Activated naive CD4-positive, alpha-beta T cell (primary cell): ENCODE measurements around the gene C16orf46.
"Not testable (repeated sequence)": the region's sequence is repeated elsewhere in the genome, so short reads cannot be mapped to it uniquely, and the experiment has no call there.

Source experiments
- DNase-seq, 4 experiments: peaks; one replicate each; lab custom pipeline; 2025; lab: John Stamatoyannopoulos, UW

C16orf46 gene, protein sequence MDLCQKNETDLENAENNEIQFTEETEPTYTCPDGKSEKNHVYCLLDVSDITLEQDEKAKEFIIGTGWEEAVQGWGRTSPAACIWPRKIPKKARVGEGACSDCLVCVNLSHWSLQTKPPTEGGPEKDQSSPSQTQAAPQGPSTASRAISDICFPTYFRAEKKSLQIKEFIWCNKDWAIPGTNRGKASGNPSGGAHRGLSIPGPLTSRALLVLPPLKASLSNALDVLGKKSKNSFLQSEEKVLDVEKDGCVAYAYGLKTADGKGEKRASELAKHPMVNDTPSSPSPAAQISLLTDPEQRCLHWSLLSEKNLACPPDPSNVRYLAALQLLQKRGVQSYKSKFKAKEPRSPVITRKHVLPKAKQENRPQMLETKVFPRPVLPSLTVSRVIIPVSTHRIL

DNA sequence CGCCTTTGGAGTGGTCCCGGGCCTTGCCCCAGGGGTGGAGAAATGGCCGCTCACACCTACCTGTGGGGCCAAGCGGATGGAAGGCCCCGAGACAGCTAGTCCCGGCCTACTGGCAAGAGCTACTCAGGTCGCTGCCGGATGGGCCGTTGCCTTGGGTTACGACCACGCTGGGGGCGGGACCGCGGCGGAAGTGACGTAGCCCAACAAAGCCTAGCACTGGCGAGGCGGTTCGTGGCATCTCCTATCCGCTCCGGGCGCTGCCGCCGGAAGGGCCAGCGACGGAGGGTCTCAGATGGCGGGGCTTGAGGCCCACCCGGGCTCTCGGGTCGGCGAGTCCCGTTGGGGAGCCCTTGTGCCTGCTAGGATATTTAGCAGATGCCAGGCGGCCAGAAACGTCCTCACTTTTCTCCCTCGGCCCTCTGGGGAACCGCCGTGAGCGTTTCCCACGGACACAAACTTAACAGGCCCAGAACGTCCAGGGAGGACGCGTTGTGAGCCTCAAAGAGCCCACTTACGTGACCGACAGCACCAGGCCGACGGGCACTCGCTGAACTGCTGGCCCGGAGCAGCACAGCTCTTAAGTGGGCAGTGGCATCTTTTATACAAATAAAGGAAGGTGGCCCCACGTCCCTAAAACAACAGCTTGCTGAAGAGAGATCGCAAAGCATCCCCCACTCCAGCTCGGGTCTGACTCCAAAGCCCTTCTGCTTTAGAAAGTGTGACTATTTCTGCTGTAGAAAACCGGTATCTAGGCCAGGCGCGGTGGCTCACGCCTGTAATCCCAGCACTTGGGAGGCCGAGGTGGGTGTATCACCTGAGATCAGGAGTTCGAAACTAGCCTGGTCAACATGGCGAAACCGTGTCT, at the start of gene C16orf46:
Gene C16orf46 (minus strand): TSS at position 163 of the 865 bp plus-strand sequence. CDS start 13,283 bp downstream, outside the sequence.
- DNase-seq: peak; percentile 90 to 97 (median 96)

DNA sequence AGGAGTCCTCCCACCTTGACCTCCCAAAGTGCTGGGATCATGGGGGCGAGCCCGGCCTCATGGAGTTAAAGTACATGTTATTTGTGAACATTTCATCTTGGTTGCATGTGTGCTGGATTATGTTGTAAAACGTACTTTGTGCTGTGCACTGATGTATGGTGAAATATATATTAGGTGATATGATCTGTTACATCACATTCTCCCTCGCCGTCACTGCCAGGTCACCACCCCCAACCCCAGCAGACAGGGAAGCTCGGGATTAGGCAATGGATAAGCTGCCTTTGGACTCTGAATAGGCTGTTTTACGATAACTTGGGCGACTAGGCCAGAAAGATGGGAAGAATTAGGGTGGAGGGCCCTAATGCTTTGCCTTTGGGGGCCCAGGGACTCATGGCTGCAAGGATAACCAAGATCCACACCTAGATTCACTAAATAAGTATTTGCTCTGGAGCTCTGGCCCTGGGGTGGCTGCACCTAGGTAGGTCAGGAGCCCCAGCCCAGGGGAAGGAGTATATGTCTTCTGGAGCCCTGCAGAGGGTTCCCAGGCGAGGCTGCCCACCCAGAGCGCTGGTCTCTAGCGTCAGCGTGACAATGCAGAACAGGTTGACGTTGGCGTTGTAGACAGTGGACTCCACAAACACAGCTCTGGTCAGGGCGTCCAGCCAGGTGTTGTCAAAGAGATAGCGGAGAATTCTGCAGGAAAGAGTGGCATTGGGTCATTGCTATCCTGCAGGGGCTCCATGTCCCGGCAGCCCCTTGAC, 46.2 kb upstream of the C16orf46 start:
- DNase-seq: no peak

DNA sequence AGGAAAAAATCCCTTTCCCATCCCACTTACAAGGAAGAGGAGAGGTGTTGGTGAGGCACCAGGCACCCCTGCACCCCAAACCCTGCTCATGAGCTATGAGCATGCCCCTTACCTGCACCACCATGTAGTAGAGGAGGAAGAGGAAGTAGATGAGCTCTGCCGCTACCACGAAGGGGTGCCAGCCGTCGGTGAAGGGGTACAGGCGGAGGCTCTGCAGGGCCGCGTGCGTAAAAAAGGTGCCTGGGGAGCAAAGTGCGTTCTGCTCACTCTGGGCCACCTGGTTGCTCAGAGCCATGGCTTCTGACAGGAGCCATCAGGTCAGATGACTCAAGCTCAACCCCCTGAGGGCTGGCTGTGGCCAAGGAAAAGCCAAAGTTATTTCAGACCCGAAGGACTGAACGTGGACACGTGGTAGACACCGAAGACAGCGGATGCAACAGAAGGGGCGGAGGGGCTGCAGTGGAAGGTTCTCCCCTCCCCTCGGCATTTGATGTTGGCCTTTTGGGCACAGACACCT, 44.5 kb upstream of the C16orf46 start:
- DNase-seq: no peak

DNA sequence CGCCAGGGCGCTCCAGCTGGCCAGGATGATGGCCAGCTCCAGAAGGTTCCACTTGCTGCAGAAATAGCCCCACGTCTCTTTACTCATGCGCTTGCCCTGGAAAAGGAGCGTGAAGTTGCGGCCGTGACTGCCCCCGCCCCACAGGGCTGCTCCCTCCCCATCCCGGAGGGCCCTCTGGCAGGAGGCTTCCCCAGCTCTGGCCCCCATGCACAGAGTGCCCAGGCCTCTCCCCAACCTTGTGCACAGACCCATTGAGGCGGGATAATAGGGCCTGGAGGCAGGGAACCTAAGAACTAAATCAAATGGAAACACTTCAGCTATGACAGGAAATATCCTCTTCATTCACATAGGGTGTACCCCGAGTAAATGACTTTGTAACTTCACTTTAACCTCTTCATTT, 40.4 kb upstream of the C16orf46 start:
- DNase-seq: no peak

DNA sequence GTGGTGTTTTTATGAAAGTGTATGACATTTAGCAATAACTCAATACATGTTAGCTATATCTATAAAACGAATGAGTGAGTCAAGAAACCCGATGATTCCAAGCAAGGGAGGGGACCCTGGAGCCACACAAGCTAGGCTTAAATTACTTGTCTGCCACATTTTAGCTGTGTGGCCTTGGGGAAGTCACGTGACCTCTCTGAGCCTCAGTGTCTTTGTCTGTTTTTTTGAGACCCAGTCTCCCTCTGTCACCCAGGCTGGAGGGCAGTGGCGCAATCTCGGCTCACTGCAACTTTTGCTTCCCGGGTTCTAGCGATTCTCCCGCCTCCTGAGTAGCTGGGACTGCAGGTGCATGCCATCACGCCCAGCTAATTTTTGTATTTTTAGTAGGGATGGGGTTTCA, 39.2 kb upstream of the C16orf46 start:
- no peak for DNase-seq

DNA sequence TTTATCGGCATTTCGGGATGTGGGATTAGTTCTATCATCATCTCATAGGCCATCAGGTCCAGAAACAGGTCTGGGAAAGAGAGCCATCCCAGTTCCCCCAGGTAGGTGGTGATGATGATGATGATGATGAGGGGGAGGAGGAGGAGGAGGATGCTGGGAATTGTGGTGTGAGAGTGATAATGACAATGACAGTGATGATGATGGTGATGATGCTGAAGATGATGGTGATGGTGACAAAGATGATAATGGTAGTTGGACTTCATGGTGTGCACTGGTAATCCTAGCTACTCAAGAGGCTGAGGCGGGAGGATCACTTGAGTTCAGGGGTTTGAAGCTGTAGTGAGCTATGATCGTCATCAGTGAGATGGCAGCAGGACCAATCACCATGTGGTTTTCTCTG, 35.4 kb upstream of the C16orf46 start:
- no peak for DNase-seq

DNA sequence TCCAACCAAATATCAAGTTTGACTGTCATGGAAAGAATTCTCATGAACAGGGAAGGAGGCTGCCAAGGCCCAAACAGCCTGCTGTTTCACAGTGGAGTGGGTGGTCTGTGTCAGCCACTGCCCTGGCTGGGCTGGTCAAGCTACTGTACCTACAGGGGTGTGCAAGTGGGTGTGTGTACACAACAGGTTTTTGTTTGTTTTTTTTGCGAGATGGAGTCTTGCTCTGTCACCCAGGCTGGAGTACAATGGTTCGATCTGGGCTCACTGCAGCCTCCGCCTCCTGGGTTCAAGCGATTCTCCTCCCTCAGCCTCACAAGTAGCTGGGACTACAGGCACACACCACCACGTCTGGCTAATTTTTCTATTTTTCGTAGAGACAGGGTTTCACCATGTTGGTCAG, 32.2 kb upstream of the C16orf46 start:
- DNase-seq: not testable (repeated sequence)

DNA sequence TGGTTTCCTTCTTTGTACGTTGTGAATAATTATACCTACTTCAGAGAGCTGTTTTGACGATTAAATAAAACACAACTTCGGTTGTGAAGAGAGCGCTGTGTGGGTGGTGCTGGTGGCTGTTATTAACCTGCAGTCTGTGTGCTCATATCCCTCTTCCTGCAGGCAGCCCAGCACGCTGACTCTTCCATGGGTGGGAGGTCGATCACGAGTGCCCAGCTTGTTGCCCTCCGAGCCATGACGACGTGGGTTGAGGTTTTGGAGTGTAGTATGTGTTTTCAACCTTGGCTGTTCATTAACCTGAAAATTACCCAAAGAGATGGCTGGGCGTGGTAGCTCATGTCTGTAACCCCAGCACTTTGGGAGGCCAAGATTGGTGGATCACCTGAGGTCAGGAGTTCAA, 30.5 kb upstream of the C16orf46 start:
- DNase-seq: no peak

DNA sequence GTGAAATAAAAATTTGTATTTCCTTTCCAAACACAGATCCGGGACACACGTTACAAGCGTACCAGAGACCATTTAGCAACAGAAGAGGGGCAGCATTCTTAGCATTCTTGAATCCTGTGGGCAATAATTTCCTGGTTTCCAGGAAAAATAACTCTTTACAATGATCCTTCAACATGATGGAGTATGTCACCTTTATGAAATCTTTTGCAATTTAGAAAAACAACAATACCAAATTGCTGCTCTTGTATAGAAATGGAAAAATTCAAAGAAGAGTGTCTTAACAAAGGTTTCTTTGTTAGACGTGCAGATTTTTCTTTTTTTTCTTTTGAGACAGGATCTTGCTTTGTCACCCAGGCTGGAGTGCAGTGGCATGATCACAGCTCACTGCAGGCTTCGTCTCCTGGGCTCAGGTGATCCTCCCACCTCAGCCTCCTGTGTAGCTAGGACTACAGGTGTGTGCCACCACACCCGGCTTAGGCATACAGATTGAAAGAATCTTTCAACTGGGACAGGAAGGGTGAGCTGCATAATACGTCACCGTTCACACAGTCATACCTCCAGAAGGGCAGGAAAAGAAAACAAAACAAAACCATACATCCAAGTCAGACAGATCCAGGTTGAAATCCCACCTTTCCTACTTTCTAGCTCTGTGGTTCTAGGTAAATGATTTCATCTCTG, 29.9 kb upstream of the C16orf46 start:
- DNase-seq: no peak

DNA sequence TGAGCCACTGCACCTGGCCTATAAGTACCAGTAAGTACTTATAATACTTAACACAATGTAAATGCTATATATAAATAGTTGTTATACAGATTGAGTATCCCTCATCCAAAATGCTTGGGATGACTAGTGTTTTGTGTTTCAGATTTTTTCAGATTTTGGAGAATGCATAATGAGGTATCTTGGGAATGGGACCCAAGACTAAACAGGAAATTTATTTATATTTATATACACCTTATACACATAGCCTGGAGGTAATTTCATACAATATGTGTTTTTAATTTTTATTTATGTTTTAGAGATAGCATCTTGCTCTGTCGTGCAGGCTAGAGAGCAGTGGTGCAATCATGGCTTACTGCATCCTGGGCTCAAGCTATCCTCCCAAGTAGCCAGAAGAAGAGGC, 28.9 kb upstream of the C16orf46 start:
- DNase-seq: no peak

DNA sequence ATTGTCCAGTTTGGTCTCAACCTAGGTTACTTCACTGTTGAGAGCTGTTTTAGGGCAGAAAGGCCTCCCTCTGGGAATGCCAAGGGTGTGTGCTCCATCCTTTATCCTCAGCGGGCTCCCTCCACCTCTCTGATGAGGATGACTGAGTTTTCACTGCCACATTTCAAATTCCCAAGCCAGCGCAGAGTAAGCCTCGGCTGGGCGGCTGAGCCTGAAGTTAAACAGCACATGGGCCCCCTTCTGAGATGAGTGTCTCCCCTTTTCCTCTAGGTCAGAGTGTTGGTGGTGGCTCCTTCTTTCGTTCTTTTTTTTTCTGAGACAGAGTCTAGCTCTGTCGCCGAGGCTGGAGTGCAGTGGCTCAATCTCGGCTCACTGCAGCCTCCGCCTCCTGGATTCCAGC, 24.7 kb upstream of the C16orf46 start:
- DNase-seq: no peak

DNA sequence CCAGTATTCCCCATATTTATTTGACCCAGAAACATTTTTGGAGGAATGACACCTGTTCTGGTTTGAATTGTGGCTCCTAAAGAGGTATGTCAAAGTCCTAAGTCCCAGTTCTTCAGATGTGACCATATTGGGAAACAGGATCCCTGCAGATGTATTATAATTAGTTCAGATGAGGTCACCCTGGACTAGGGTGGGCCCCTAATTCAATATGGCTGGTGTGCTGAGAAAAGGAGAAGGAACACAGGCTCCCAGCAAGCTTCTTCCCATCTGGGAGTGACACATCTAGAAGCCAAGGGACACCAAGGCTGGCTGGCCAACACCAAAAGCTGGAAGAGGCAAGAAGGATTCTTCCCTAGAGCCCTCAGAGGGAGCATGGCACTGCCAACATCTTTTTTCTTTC, 22.9 kb upstream of the C16orf46 start:
- DNase-seq: no peak

DNA sequence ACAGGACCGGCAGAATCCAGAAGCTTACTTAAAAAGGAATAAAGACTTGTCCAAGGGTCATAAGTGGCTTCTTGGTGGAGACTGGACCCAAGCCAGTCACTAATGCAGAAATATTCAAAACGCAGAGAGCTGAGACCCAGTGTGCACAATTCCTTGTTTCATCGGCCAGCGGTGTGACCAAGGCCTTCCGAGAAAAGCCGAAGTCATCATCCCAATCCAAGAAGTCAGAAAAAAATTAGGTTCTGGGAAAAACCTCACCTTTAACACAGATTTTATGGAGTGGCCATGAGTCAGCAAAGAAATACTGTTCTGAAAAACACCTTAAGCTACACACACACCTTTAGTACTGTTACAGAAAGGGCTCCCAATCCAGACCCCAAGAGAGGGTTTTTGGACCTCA, 20.2 kb upstream of the C16orf46 start:
- no peak for DNase-seq

DNA sequence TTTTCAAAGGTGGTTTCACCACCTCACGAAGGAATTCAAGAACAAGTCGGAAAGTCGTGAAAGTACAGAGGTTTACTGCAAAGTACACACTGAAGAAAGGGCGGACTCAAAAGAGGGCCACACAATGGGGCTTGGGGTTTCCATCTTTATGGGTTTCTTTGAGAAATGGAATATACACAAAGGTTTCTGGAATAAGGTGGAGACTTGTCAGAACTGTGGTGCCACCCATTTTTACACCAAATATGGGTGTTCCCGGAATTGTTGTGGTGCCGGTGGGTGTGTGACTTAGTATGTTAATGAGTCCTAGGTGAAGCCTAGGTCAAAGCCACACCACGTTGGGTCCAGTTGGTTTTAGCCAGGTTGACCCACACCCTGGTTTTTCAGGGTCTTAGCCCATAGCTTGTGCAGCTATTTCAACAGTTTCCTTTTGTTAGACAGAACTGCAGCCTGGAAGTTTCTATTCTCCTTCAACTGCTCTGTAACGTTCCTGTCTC, 19.7 kb upstream of the C16orf46 start:
- DNase-seq: no peak

DNA sequence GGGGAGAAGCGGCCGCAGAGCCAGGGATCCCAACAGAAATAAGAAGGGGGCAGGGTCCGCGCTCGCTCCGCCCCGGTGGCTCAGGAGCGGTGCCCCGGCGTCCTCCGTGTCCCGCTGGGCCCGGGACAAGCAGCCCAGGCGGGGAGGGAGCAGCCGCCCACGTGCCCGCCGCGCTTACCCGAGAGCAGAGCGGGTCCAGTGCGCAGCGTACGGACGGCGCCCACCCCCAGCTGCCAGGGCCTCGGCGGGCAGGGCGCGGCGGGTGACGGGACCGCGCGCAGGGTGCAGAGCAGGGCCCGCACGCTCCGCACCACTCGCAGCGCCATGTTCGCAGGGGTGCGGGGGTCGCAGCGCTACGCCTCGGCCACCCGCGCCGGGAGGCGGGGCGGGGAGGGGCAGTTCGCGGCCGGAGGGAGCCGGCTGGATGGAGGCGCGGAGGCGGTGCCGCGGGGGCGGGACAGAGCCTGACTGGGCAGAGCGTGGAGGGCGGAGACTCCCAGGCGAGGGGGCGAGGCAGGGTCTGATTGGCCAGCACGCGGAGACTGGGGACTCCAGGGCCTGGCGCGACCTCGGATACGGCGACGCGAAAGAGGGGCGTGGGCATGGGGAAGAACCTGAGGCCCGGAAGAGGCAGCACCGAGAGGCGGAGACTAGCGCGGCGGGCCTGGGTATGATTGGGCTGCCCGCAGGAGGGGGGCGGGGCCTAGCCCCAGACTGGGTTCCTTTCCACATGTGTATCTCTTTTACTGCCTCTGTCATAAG, 19.1 kb upstream of the C16orf46 start, which contains the start of gene GCSH:
Gene GCSH (minus strand): TSS at position 443 of the 762 bp plus-strand sequence. CDS start 117 bp downstream, at position 326.
- DNase-seq: peak; percentile 88 to 97 (median 92)

DNA sequence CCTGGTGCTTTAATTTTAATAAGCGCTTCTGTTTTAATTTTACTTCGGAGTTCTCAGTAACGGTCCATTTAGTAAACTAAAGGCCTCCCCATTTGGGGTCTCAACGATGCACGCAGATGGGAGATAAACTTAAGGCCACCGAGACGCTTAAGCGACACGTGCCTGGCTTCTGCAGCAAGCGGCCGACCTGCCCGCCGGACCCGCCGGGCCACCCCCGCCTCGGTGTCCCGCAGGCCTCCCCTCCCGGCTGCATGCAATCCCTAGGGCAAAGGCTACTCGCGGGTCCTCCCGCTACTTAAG, 18.6 kb upstream of the C16orf46 start:
- no peak for DNase-seq

DNA sequence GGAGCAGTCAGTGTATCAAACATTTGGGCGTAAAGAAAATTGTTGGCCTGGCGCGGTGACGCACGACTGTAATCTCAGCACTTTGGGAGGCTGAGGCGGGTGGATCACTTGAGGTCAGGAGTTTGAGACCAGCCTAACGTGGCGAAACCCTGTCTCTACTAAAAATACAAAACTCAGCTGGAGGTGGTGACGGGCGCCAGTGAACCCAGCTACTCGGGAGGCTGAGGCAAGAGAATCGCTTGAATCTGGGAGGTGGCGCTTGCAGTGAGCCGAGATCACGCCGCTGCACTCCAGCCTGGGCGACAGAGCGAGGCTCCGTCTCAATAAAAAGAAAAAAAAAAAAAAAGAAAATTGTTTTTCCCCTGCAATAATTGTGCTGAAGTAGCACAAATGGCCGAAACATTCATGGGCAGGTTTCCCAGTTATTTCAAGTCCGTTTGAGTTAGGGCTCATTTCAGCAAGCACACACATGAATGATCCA, 17.8 kb upstream of the C16orf46 start:
- no peak for DNase-seq

DNA sequence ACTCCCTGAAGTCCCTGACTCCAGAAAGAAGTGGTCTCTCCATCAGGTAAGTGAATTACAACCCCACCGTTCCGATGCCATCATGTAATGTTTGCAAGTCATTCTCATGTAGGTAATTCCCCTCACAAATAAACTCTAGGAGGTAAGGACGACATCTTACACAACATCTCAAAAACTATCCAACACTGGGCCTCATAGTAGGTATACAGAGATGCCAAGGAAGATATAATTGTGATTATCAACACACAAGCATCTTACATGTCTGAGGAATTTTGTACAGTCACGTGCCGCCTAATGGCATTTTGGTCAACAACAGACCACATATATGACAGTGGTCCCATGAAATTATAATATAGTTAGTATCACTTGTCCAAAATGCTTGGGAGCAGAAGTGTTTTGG, 11.8 kb upstream of the C16orf46 start:
- no peak for DNase-seq

DNA sequence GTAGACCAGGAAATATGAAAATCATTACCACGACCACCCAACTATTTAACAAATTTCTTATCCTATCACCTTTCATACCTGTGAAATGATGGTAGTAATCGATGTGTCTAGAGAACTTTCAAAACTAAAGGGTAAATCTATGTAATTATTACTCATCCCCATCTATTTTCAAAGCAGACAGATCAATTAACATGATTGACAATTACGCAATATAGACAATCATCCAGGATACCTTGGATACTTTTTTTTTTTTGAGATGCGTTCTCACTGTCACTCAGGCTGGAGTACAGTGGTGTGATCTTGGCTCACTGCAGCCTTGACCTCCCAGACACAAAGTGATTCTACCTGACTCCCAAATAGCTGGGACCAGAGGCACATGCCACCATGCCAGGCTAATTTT, 4.0 kb upstream of the C16orf46 start:
- DNase-seq: no peak

DNA sequence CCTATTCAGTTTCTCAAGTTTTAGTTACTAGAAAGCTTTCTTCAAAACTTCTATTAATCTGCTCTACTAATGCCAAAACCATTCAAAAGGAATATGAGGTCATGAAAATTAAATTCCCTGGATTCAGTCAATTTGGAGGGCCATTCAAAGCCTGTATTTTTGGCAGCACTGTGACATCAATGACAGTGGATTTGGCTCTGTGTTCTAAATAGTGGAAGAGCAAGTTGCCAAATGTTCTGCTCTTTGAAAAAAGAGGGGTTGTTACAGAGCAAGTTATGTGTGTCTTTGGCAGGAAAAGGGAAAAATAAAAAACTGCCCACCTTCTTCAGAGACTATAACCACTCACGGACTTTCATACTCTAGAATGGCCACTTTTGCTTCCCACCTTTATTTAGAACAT, 3.2 kb upstream of the C16orf46 start:
- no peak for DNase-seq
